Measurements from ENCODE around the gene MLN. TPM values are rescaled to one million over a fixed set of nuclear protein-coding genes. Genes with fewer than 3 reads are reported as not detected.

MLN gene
- total and polyA plus RNA-seq, 2 of the 4 experiments (the other 2 are of a cell fraction), result not detected

GRCh38 chr6:33791620-33792019, 12.2 kb downstream of the MLN start:
- 73% methylated on average over 3 of the region's 7 CpGs; no CpG with 5 or more reads in 1 of the 2 experiments for WGBS, 2 experiments (ENCODE audit: extremely low coverage in 2 of 2, insufficient read length in 1 of 2)
- Histone ChIP-seq H4K20me1 (ENCODE audit: insufficient read depth, low read length) (peaks cover 12% of the 10 kb centered on the region), H3K9me1 (ENCODE audit: insufficient read depth, low read length) (peaks cover 5% of the 10 kb centered on the region; the same call in 1 of the 2 replicates), H3K14ac (replicated peaks; ENCODE audit: low read depth, low read length) (no peak overlapping the region), H3K4me3 (ENCODE audit: insufficient read depth, low read depth, low read length) (no peak overlapping the region), H3K4me1 (ENCODE audit: control insufficient read depth, insufficient read depth, low read length) (peaks cover 9% of the 10 kb centered on the region), H3K79me1 (ENCODE audit: low read depth in 1 of 2, low read length in 2 of 2) (peaks cover 9 to 24% of the 10 kb centered on the region in 2 experiments; a peak in 3 of 4 replicates), H4K5ac (ENCODE audit: low read depth, low read length) (no peak overlapping the region), H4K8ac (ENCODE audit: low read depth in 2 of 2, low read length in 2 of 2) (no peak overlapping the region), H2BK5ac (ENCODE audit: low read depth, low read length, poor library complexity, severe bottlenecking) (no peak overlapping the region), H2AK9ac (replicated peaks; ENCODE audit: low read depth, low read length, poor library complexity) (no peak overlapping the region), H4K91ac (ENCODE audit: insufficient read depth, low read depth, low read length) (no peak overlapping the region), H2BK15ac (ENCODE audit: low read depth, low read length) (no peak overlapping the region), H2AFZ (replicated peaks; ENCODE audit: low read length, poor library complexity) (no peak overlapping the region), H3K23ac (ENCODE audit: low read depth, low read length) (no peak overlapping the region), H3K4me2 (ENCODE audit: low read depth, low read length) (no peak overlapping the region), H2AK5ac (ENCODE audit: low read depth, low read length) (no peak overlapping the region), H3K56ac (ENCODE audit: extremely low read depth, insufficient read depth, low read length) (no peak overlapping the region), H3K4ac (ENCODE audit: low read depth, low read length) (no peak overlapping the region), H3K9me3 (ENCODE audit: control insufficient read depth, insufficient read depth, low read length) (no peaks in the 10 kb centered on the region), H2BK120ac (ENCODE audit: low read depth, low read length) (no peak overlapping the region), H3K27me3 (ENCODE audit: control insufficient read depth, insufficient read depth, low read length) (peaks cover 8% of the 10 kb centered on the region), H3K27ac (ENCODE audit: insufficient read depth, low read length) (no peak overlapping the region), H3K36me3 (ENCODE audit: control insufficient read depth, insufficient read depth, low read length) (no peaks in the 10 kb centered on the region; the same call in 1 of the 2 replicates), H2BK20ac (ENCODE audit: low read depth, low read length) (no peak overlapping the region), H3K18ac (ENCODE audit: low read depth, low read length) (no peak overlapping the region), H3K9ac (ENCODE audit: low read depth, low read length) (no peak overlapping the region)
- in situ Hi-C loops (cut with MboI; ENCODE audit: low sequenced_read_pairs) (no loop called here), intact Hi-C loops (cut with micrococcal nuclease) (no loop called here), dilution Hi-C loops (cut with HindIII; ENCODE audit: low sequenced_read_pairs, unreplicated experiment) (no loop called here)
- ChIA-PET CTCF (interaction anchor here (0.6 kb wide), 1 partner anchor 407 kb away, joined by 3 read pairs; no protein-coding TSS in a partner anchor), POLR2A (ENCODE audit: unreplicated experiment) (no interaction called here)
- BruUV-seq (replicated peaks), result no TSS peak
- ATAC-seq (ENCODE audit: low read depth) (no peak), DNase-seq (no peak)
- no peak for TF ChIP-seq RFX5 (IDR thresholded peaks at IDR 0.05; ENCODE audit: low read depth, low read length)
- no peak for TF ChIP-seq MXI1 (IDR thresholded peaks at IDR 0.05; ENCODE audit: borderline replicate concordance, low read depth, low read length)
- TF ChIP-seq MAFK (IDR thresholded peaks at IDR 0.05; ENCODE audit: low read depth, low read length), result no peak
- no peak for TF ChIP-seq USF2 (IDR thresholded peaks at IDR 0.05; ENCODE audit: low read depth, low read length)
- no peak for TF ChIP-seq RAD21 (IDR thresholded peaks at IDR 0.05; ENCODE audit: low read length)
- TF ChIP-seq CHD1 (IDR thresholded peaks at IDR 0.05; ENCODE audit: low read depth, low read length), result no peak
- TF ChIP-seq MAZ (IDR thresholded peaks at IDR 0.05; ENCODE audit: borderline replicate concordance, low read depth, low read length), result no peak
- no peak for TF ChIP-seq BHLHE40 (IDR thresholded peaks at IDR 0.05; ENCODE audit: low read depth, low read length)
- TF ChIP-seq NFE2L2 (IDR thresholded peaks at IDR 0.05; ENCODE audit: low read depth, low read length), result no peak
